GM06990 (cell line): Measurements from ENCODE around the gene UFL1.

Experiments
- DNase-seq: peaks from one replicate; pipeline ENCODE4 v3.0.0-alpha.2; 2011; ENCODE audit not compliant: insufficient read length; ENCODE audit errors: extremely low read depth
- H3K27me3 ChIP-seq: replicated peaks from 2 replicates; pipeline ENCODE4 v1.6.0; 2011; ENCODE audit warnings: low read length; ENCODE audit not compliant: control insufficient read depth, insufficient read depth
- H3K36me3 ChIP-seq: 2 replicates; pipeline ENCODE4 v1.5.1; 2011; ENCODE audit warnings: low read length; ENCODE audit not compliant: control insufficient read depth, insufficient read depth
- H3K4me3 ChIP-seq: replicated peaks from 2 replicates; pipeline ENCODE4 v1.5.1; 2011; ENCODE audit warnings: low read depth, mild to moderate bottlenecking, control low read depth, low read length
- CTCF ChIP-seq: IDR thresholded peaks from 2 replicates; pipeline ENCODE4 v1.5.1; 2011; ENCODE audit warnings: low read length, control low read depth, mild to moderate bottlenecking, inconsistent platforms; ENCODE audit not compliant: insufficient read depth, poor library complexity, severe bottlenecking

Gene UFL1

DNA sequence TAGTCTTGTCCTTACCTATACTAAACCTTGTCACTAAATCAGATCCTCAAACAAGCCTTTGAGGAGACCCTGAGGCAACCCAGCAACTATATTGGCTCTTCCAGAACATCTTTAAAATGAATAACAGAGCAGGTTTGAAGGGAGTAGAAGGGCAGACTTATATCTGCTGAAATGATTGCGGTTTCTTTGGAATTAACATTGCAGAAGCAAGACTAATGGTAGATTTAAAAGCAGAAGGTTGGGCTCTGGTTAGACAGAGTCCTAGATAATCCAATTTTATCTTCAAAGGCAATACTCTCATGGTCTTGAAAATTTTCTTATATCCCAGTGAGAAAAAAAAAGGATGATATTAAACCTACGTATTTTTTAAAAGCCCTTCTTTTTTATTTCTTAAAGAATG lies 60.4 kb downstream of the UFL1 start:
- Histone ChIP-seq H3K36me3 (no peaks in the 10 kb centered on the region), H3K27me3 (no peaks in the 10 kb centered on the region; the same call in 1 of the 2 replicates), H3K4me3 (no peak overlapping the region)
- no peak for DNase-seq
- no peak for TF ChIP-seq CTCF

DNA sequence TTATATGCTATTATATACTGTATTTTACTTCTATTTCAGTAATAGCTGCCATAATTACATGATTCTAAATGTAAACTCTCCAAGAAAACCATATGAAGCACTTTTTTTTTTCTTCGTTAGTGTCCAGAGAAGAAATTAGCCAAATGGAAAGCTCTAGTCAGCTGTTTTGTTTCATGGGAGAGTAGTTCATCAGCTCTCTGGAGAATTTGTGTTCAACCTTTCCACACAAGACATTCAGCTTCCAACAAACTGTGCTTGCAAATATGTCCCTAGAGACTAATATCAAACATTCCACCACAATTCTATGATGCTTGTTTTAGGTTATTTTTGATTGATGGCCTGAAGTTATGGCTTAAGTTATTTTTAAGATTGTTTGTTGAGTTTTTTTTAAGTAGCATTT lies 60.8 kb downstream of the UFL1 start:
- Histone ChIP-seq H3K4me3 (no peak overlapping the region), H3K36me3 (no peaks in the 10 kb centered on the region), H3K27me3 (no peaks in the 10 kb centered on the region; the same call in 1 of the 2 replicates)
- DNase-seq: no peak
- TF ChIP-seq CTCF: no peak

GRCh38 chr6:96604420-96604819 lies 82.8 kb downstream of the UFL1 start:
- DNase-seq: no peak
- H3K27me3 ChIP-seq: no peaks in the 10 kb centered on the region
- no peak for TF ChIP-seq CTCF
- no peaks in the 10 kb centered on the region for H3K36me3 ChIP-seq
- H3K4me3 ChIP-seq: no peak overlapping the region
